Measurements from ENCODE around the gene SBF2. TPM values are rescaled to one million over a fixed set of nuclear protein-coding genes. Genes with fewer than 3 reads are reported as not detected.
"Not testable (repeated sequence)": the region's sequence is repeated elsewhere in the genome, so short reads cannot be mapped to it uniquely, and the experiment has no call there.

SBF2 gene
- total and polyA plus RNA-seq, 7 experiments from 2014 or later: 4.2 to 35.2 (median 13.3) TPM

DNA sequence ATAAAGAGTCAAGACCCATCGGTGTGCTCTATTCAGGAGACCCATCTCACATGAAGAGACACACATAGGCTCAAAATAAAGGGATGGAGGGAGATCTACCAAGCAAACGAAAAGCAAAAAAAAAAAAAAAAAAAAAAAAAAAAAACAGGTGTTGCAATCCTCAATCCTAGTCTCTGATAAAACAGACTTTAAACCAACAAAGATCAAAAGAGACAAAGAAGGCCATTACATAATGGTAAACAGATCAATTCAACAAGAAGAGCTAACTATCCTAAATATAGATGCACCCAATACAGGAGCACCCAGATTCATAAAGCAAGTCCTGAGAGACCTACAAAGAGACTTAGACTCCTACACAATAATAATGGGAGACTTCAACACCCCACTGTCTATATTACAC, 361.2 kb downstream of the SBF2 start:
- Mint-ChIP-seq H3K36me3 (peaks cover 5 to 49% (median 46%) of the 10 kb centered on the region in 5 donors), H3K9me3 (peaks cover 1 to 37% (median 10%) of the 10 kb centered on the region in 11 donors), H3K4me3 (peak overlapping the region in 1 of 10 donors; percentile 2)
- H3K27ac Mint-ChIP-seq; H3K4me3 ChIP-seq (ENCODE audit: low read length); POLR2A ChIA-PET; CTCF ChIA-PET; H3K27me3 ChIP-seq (ENCODE audit: control insufficient read depth in 2 of 2, insufficient read depth in 2 of 2, low read length in 2 of 2); H3K4me1 ChIP-seq (ENCODE audit: control insufficient read depth in 2 of 2, insufficient read depth in 2 of 2, low read length in 2 of 2); ATAC-seq; H3K27me3 Mint-ChIP-seq; intact Hi-C loops (cut with micrococcal nuclease); H3K27ac ChIP-seq (ENCODE audit: low read depth, low read length); H3K36me3 ChIP-seq (ENCODE audit: control insufficient read depth in 2 of 3, insufficient read depth in 3 of 3, low read length in 3 of 3); H3K9me3 ChIP-seq (ENCODE audit: control insufficient read depth in 2 of 3, low read length in 3 of 3); H3K4me1 Mint-ChIP-seq; DNase-seq: not testable (repeated sequence)

DNA sequence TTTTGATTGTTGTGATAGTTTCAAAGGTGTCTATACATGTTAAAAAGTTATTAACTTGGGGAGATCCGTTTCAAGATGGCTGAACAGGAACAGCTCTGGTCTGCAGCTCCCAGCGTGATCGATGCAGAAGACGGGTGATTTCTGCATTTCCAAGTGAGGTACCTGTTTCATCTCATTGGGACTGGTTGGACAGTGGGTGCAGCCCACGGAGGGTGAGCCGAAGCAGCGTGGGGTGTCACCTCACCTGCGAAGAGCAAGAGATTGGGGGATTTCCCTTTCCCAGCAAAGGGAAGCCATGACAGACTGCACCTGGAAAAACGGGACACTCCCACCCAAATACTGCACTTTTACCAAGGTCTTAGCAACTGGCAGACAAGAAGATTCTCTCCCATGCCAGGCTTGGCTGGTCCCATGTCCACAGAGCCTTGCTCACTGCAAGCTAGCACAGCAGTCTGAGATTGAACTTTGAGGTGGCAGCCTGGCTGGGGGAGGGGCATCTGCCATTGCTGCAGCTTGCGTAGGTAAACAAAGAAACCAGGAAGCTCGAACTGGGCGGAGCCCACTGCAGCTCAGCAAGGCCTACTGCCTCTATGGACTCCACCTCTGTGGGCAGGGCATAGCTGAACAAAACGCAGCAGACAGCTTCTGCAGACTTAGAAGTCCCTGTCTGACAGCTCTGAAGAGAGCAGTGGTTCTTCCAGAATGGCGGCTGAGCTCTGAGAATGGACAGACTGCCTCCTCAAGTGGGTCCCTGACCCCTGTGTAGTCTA, 363.3 kb downstream of the SBF2 start:
- H3K9me3 ChIP-seq (ENCODE audit: control insufficient read depth in 2 of 3, low read length in 3 of 3); H3K27ac ChIP-seq (ENCODE audit: low read depth, low read length); CTCF ChIA-PET; POLR2A ChIA-PET; H3K4me1 ChIP-seq (ENCODE audit: control insufficient read depth in 2 of 2, insufficient read depth in 2 of 2, low read length in 2 of 2); H3K27me3 Mint-ChIP-seq; H3K27ac Mint-ChIP-seq; H3K36me3 ChIP-seq (ENCODE audit: control insufficient read depth in 2 of 3, insufficient read depth in 3 of 3, low read length in 3 of 3); H3K27me3 ChIP-seq (ENCODE audit: control insufficient read depth in 2 of 2, insufficient read depth in 2 of 2, low read length in 2 of 2); intact Hi-C loops (cut with micrococcal nuclease); H3K4me1 Mint-ChIP-seq; H3K4me3 Mint-ChIP-seq; ATAC-seq; H3K4me3 ChIP-seq (ENCODE audit: low read length): not testable (repeated sequence)
- DNase-seq: peak in 2 of 9 donors; percentile 6 to 17
- peaks cover 5 to 45% (median 39%) of the 10 kb centered on the region in 5 donors for H3K36me3 Mint-ChIP-seq
- H3K9me3 Mint-ChIP-seq: peaks cover 1 to 27% (median 8%) of the 10 kb centered on the region in 11 donors

DNA sequence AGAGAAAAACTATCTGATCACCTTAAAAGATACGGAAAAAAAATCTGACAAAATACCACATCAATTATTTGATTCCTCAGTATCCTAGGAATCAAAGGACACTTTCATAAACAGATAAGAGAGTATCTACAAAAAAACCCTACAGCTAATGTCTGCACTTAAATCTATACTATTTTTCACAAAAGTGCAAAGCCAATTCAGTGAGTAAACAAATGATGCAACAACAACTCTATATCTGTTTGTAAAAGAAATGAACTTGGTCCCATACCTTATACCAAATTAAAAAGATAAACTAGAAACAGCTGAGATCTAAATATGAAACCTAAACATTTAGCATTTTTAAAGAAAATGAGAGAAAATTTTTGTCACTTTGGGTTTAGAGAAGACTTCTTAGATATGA, 366.3 kb downstream of the SBF2 start:
- ATAC-seq: no peak
- no peak overlapping the region for H3K27ac ChIP-seq (ENCODE audit: low read depth, low read length)
- Mint-ChIP-seq H3K4me3 (no peak overlapping the region), H3K36me3 (peaks cover 5 to 26% (median 15%) of the 10 kb centered on the region in 5 donors), H3K9me3 (peaks cover 0 to 9% (median 5%) of the 10 kb centered on the region in 11 donors), H3K4me1 (peaks cover 0 to 8% (median 5%) of the 10 kb centered on the region in 7 donors), H3K27me3 (no peaks in the 10 kb centered on the region), H3K27ac (no peak overlapping the region)
- no peak overlapping the region for H3K4me3 ChIP-seq (ENCODE audit: low read length)
- POLR2A ChIA-PET: no interaction called here
- DNase-seq: no peak
- no peaks in the 10 kb centered on the region for H3K36me3 ChIP-seq (ENCODE audit: control insufficient read depth in 2 of 3, insufficient read depth in 3 of 3, low read length in 3 of 3)
- intact Hi-C loops (cut with micrococcal nuclease): no loop called here
- CTCF ChIA-PET: no interaction called here
- no peaks in the 10 kb centered on the region for H3K4me1 ChIP-seq (ENCODE audit: control insufficient read depth in 2 of 2, insufficient read depth in 2 of 2, low read length in 2 of 2)
- H3K9me3 ChIP-seq (ENCODE audit: control insufficient read depth in 2 of 3, low read length in 3 of 3): no peaks in the 10 kb centered on the region
- no peaks in the 10 kb centered on the region for H3K27me3 ChIP-seq (ENCODE audit: control insufficient read depth in 2 of 2, insufficient read depth in 2 of 2, low read length in 2 of 2)

DNA sequence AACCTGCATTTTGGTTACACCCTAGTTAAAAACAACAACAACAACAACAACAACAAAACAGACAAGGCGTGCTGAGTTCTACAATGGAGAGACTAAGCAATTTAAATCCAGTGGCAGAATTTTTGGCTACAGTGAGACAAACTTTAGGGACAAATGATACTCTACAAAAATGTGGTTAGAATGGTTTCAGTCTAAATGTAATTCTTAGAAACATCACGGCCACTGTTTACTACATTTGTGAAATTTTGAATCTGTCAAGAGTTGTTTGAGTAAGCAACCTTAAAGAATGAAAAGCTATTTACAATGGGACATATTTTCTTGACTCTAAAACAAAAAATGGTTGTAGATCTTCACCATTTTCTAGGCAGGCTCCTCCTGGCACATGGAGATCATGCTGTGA, 370.7 kb downstream of the SBF2 start:
- no peak for ATAC-seq
- POLR2A ChIA-PET: no interaction called here
- no peaks in the 10 kb centered on the region for H3K4me1 ChIP-seq (ENCODE audit: control insufficient read depth in 2 of 2, insufficient read depth in 2 of 2, low read length in 2 of 2)
- Mint-ChIP-seq H3K27ac (no peak overlapping the region), H3K9me3 (no peaks in the 10 kb centered on the region), H3K27me3 (no peaks in the 10 kb centered on the region), H3K4me1 (peaks cover 0 to 8% (median 0%) of the 10 kb centered on the region in 7 donors), H3K4me3 (no peak overlapping the region), H3K36me3 (peaks cover 0 to 3% (median 0%) of the 10 kb centered on the region in 5 donors)
- H3K27me3 ChIP-seq (ENCODE audit: control insufficient read depth in 2 of 2, insufficient read depth in 2 of 2, low read length in 2 of 2): no peaks in the 10 kb centered on the region
- CTCF ChIA-PET: no interaction called here
- H3K4me3 ChIP-seq (ENCODE audit: low read length): no peak overlapping the region
- no peaks in the 10 kb centered on the region for H3K36me3 ChIP-seq (ENCODE audit: control insufficient read depth in 2 of 3, insufficient read depth in 3 of 3, low read length in 3 of 3)
- intact Hi-C loops (cut with micrococcal nuclease): no loop called here
- no peak overlapping the region for H3K27ac ChIP-seq (ENCODE audit: low read depth, low read length)
- no peak for DNase-seq
- no peaks in the 10 kb centered on the region for H3K9me3 ChIP-seq (ENCODE audit: control insufficient read depth in 2 of 3, low read length in 3 of 3)

DNA sequence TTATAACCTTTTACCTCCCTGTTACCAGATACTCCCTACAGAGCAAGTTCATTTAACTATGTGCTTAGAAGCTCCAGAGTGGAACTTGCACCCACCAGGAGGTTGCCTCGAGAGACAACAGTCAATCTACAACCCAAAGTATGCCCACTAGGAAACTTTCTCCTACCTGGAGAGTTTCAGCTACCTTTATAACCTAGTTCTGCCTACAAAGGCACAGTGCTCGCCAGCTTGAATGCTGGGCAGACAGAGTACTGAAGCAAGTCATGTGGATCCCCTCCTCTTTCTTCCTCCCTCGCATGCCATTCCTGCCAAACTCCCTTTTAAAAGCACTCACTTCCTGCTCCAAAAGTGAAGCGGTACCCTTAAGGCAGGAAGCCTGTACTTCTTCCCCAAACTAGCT, 371.2 kb downstream of the SBF2 start:
- no peaks in the 10 kb centered on the region for H3K4me1 ChIP-seq (ENCODE audit: control insufficient read depth in 2 of 2, insufficient read depth in 2 of 2, low read length in 2 of 2)
- ChIA-PET POLR2A (no interaction called here), CTCF (no interaction called here)
- H3K9me3 Mint-ChIP-seq: no peaks in the 10 kb centered on the region
- no peak overlapping the region for H3K27ac ChIP-seq (ENCODE audit: low read depth, low read length)
- DNase-seq (no peak), ATAC-seq (no peak)
- H3K4me1 Mint-ChIP-seq: peaks cover 0 to 8% (median 0%) of the 10 kb centered on the region in 7 donors
- H3K9me3 ChIP-seq (ENCODE audit: control insufficient read depth in 2 of 3, low read length in 3 of 3): no peaks in the 10 kb centered on the region
- no peaks in the 10 kb centered on the region for H3K27me3 Mint-ChIP-seq
- no peaks in the 10 kb centered on the region for H3K27me3 ChIP-seq (ENCODE audit: control insufficient read depth in 2 of 2, insufficient read depth in 2 of 2, low read length in 2 of 2)
- H3K36me3 Mint-ChIP-seq: peaks cover 0 to 7% (median 0%) of the 10 kb centered on the region in 5 donors
- no peak overlapping the region for H3K4me3 Mint-ChIP-seq
- no peak overlapping the region for H3K4me3 ChIP-seq (ENCODE audit: low read length)
- H3K27ac Mint-ChIP-seq: no peak overlapping the region
- intact Hi-C loops (cut with micrococcal nuclease): no loop called here
- no peaks in the 10 kb centered on the region for H3K36me3 ChIP-seq (ENCODE audit: control insufficient read depth in 2 of 3, insufficient read depth in 3 of 3, low read length in 3 of 3)

DNA sequence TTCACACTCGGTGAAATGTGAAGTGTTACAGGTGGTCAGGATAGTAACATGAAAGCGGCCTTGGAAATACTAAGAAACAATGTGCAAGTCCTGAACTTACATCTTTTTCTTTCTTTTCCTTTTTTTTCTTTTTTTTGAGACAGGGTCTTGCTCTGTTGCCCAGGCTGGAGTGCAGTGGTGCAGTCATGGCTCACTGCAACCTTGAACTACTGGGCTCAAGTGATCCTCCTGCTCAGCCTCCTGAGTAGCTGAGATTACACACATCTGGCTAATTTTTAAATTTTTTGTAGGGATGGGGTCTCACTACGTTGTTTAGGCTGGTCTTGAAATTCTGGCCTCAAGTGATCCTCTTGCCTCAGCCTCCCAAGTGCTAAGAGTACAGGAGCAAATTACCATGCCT, 377.5 kb downstream of the SBF2 start:
- H3K27me3 Mint-ChIP-seq: no peaks in the 10 kb centered on the region
- H3K36me3 ChIP-seq (ENCODE audit: control insufficient read depth in 2 of 3, insufficient read depth in 3 of 3, low read length in 3 of 3): no peaks in the 10 kb centered on the region
- H3K4me3 Mint-ChIP-seq: no peak overlapping the region
- POLR2A ChIA-PET: no interaction called here
- H3K27ac Mint-ChIP-seq: no peak overlapping the region
- no peak for DNase-seq
- intact Hi-C loops (cut with micrococcal nuclease): no loop called here
- H3K36me3 Mint-ChIP-seq: peaks cover 0 to 14% (median 0%) of the 10 kb centered on the region in 5 donors
- no peaks in the 10 kb centered on the region for H3K4me1 Mint-ChIP-seq
- CTCF ChIA-PET: no interaction called here
- H3K4me1 ChIP-seq (ENCODE audit: control insufficient read depth in 2 of 2, insufficient read depth in 2 of 2, low read length in 2 of 2): no peaks in the 10 kb centered on the region
- no peak overlapping the region for H3K4me3 ChIP-seq (ENCODE audit: low read length)
- no peaks in the 10 kb centered on the region for H3K27me3 ChIP-seq (ENCODE audit: control insufficient read depth in 2 of 2, insufficient read depth in 2 of 2, low read length in 2 of 2)
- no peaks in the 10 kb centered on the region for H3K9me3 Mint-ChIP-seq
- no peaks in the 10 kb centered on the region for H3K9me3 ChIP-seq (ENCODE audit: control insufficient read depth in 2 of 3, low read length in 3 of 3)
- no peak for ATAC-seq
- no peak overlapping the region for H3K27ac ChIP-seq (ENCODE audit: low read depth, low read length)

DNA sequence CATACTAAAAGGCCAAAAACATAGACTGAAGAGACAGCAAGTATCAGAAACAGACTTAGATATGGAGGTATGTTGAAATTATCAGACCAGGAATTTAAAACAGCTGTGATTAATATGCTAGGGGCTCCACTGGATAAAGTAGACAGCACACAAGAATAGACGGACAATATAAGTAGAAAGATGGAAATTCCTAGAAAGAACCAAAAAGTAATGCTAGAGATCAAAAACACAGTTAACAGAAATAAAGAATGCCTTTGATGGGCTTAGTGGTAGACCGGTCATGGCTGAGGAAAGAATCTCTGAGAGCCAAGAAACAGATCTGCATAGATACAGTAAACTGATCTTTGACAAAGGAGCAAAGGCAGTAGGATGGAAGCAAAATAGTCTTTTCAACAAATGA, 380.0 kb downstream of the SBF2 start:
- CTCF ChIA-PET: no interaction called here
- intact Hi-C loops (cut with micrococcal nuclease): no loop called here
- POLR2A ChIA-PET: no interaction called here
- no peaks in the 10 kb centered on the region for H3K4me1 Mint-ChIP-seq
- H3K36me3 ChIP-seq (ENCODE audit: control insufficient read depth in 2 of 3, insufficient read depth in 3 of 3, low read length in 3 of 3): no peaks in the 10 kb centered on the region
- ATAC-seq (no peak), DNase-seq (no peak)
- H3K9me3 ChIP-seq (ENCODE audit: control insufficient read depth in 2 of 3, low read length in 3 of 3): no peaks in the 10 kb centered on the region
- H3K4me3 Mint-ChIP-seq: no peak overlapping the region
- H3K4me1 ChIP-seq (ENCODE audit: control insufficient read depth in 2 of 2, insufficient read depth in 2 of 2, low read length in 2 of 2): no peaks in the 10 kb centered on the region
- H3K36me3 Mint-ChIP-seq: peaks cover 0 to 14% (median 3%) of the 10 kb centered on the region in 5 donors
- no peak overlapping the region for H3K4me3 ChIP-seq (ENCODE audit: low read length)
- no peak overlapping the region for H3K27ac ChIP-seq (ENCODE audit: low read depth, low read length)
- H3K27me3 ChIP-seq (ENCODE audit: control insufficient read depth in 2 of 2, insufficient read depth in 2 of 2, low read length in 2 of 2): no peaks in the 10 kb centered on the region
- no peaks in the 10 kb centered on the region for H3K27me3 Mint-ChIP-seq
- H3K27ac Mint-ChIP-seq: no peak overlapping the region
- H3K9me3 Mint-ChIP-seq: no peaks in the 10 kb centered on the region

All from naive thymus-derived CD4-positive, alpha-beta T cell (primary cell).